ENCODE results near the gene RREB1. TPM values are rescaled to one million over a fixed set of nuclear protein-coding genes. Genes with fewer than 3 reads are reported as not detected.

RREB1 gene
- total RNA-seq, 1 donor from 2014 or later = 43.9 TPM

- Mint-ChIP-seq H3K4me3 (no peak overlapping the region), H3K36me3 (peaks cover 40% of the 10 kb centered on the region), H3K4me1 (ENCODE audit: unreplicated experiment) (no peaks in the 10 kb centered on the region), H3K27me3 (no peaks in the 10 kb centered on the region), H3K9me3 (no peaks in the 10 kb centered on the region), H3K27ac (no peak overlapping the region)
- TF ChIP-seq CTCF (conservative IDR thresholded peaks at IDR 0.05) = no peak
- no peak for DNase-seq (ENCODE audit: extremely low spot score, unreplicated experiment)
These were observed 190.4 kb downstream of the RREB1 start for GRCh38 chr6:7298113-7298512.

- TF ChIP-seq CTCF (conservative IDR thresholded peaks at IDR 0.05) = no peak
- Mint-ChIP-seq H3K27ac (no peak overlapping the region), H3K4me3 (no peak overlapping the region), H3K4me1 (ENCODE audit: unreplicated experiment) (no peaks in the 10 kb centered on the region), H3K9me3 (no peaks in the 10 kb centered on the region), H3K27me3 (no peaks in the 10 kb centered on the region), H3K36me3 (peaks cover 46% of the 10 kb centered on the region)
- DNase-seq (ENCODE audit: extremely low spot score, unreplicated experiment) = no peak
These were observed 193.2 kb downstream of the RREB1 start for GRCh38 chr6:7300926-7301325.

Other genes with a start within 250 kb of the RREB1 start
- gene SSR1, start 205.2 kb downstream of the RREB1 start, total RNA-seq (ENCODE audit: low replicate concordance) = 116 and 124 TPM in 2 replicates